Esophagus squamous epithelium (tissue), 5 donors: ENCODE data around the gene DLGAP4. TPM values are rescaled to one million over a fixed set of nuclear protein-coding genes. Genes with fewer than 3 reads are reported as not detected.

Experiments
- DNase-seq: peaks from one replicate; lab custom pipeline; 2025; lab: John Stamatoyannopoulos, UW
- H3K27ac ChIP-seq, 4 donors: fragments of 200-600 bp; sonication (generic); one replicate each; pipeline ENCODE4 v1.5.1; 2016 to 2019; ENCODE audit warnings: mild to moderate bottlenecking in 1 of 4
- H3K27me3 ChIP-seq, 4 donors: fragments of 200-600 bp; sonication (generic); 1 replicate in 3 of 4; 2 replicates in 1 of 4; pipeline versions ENCODE4 v1.5.1 to v1.6.0; 2017 to 2021; ENCODE audit warnings: antibody characterized with exemption in 1 of 4
- H3K36me3 ChIP-seq, 3 donors: fragments of 200-600 bp; sonication (generic); one replicate each; pipeline ENCODE4 v1.5.1; 2016 to 2019
- H3K4me1 ChIP-seq, 3 donors: fragments of 200-600 bp; sonication (generic); one replicate each; pipeline ENCODE4 v1.5.1; 2017 to 2019
- H3K4me3 ChIP-seq, 4 donors: fragments of 200-600 bp; sonication (generic); 1 replicate in 3 of 4; 2 replicates in 1 of 4; pipeline ENCODE4 v1.5.1; 2016 to 2019; ENCODE audit warnings: mild to moderate bottlenecking in 2 of 4, moderate library complexity in 1 of 4
- H3K9me3 ChIP-seq, 3 donors: fragments of 200-600 bp; sonication (generic); one replicate each; pipeline ENCODE4 v1.5.1; 2016 to 2019
- POLR2A ChIP-seq, 4 donors: fragments of 450-650 bp; IDR thresholded peaks; one replicate each; pipeline ENCODE4 v1.6.1; 2017; ENCODE audit warnings: antibody characterized with exemption in 4 of 4, mild to moderate bottlenecking in 4 of 4, moderate library complexity in 3 of 4
- WGBS, 2 donors: methylation state at CpG; one replicate each; pipeline ENCODE4 v1.1.5; 2018; 5-methylcytosine and 5-hydroxymethylcytosine counted together
- intact Hi-C: fragments of 100-400 bp; cut with DNase I; formaldehyde crosslinking; loops from one replicate; pipeline ENCODE4 v1.15.0; 2022
- total RNA-seq, 4 donors: library from RNA; depleted of rRNA; stranded (reverse); fragments of >200 nt; gene quantifications; one replicate each; pipeline ENCODE4 v1.1.0, GENCODE V29; 2016
- TF ChIP-seq, protein P1 (sequence below), 6 experiments: fragments of 450-650 bp in 4 of 6; fragments of 200-600 bp in 2 of 6; sonication (generic) in 2 of 6; IDR thresholded peaks; one replicate each; pipeline ENCODE4 v1.5.1; 2016 to 2019; ENCODE audit warnings: antibody characterized with exemption in 6 of 6, mild to moderate bottlenecking in 4 of 6, moderate library complexity in 4 of 6
- donor health status: DM: yes; HTN: yes; CAD: no.

Gene DLGAP4
- total RNA-seq, 4 donors from 2014 or later, result 9.4 to 40.4 (median 16.4) TPM

DNA sequence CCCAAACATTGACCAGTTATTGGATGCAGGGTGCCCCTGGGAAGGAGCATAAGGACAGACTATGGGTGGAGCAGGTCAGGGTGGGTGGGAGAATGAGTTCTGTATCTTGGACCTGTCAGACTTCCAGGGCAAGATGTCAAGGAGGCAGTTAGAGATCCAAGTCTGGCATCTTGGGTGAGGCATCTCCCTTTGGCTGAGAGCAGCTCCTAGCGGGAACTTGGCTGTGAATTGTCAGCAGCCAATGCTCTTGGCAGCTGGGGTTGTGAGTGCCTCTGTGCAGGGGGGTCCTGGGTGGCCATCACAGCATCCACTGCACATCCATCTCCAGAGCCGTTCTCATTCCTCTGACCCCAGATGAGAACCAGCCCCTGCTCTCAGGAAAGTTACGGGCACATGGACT is 118.2 kb downstream of the DLGAP4 start:
- no peak overlapping the region for H3K27ac ChIP-seq
- H3K4me1 ChIP-seq, result no peaks in the 10 kb centered on the region
- H3K9me3 ChIP-seq, result no peaks in the 10 kb centered on the region
- no peaks in the 10 kb centered on the region for H3K36me3 ChIP-seq
- H3K27me3 ChIP-seq, result peaks cover 0 to 58% (median 0%) of the 10 kb centered on the region in 4 donors
- WGBS, 2 donors, result 39 to 44% methylated on average over 2 to 3 of the region's 3 CpGs
- TF ChIP-seq, protein P1, sequence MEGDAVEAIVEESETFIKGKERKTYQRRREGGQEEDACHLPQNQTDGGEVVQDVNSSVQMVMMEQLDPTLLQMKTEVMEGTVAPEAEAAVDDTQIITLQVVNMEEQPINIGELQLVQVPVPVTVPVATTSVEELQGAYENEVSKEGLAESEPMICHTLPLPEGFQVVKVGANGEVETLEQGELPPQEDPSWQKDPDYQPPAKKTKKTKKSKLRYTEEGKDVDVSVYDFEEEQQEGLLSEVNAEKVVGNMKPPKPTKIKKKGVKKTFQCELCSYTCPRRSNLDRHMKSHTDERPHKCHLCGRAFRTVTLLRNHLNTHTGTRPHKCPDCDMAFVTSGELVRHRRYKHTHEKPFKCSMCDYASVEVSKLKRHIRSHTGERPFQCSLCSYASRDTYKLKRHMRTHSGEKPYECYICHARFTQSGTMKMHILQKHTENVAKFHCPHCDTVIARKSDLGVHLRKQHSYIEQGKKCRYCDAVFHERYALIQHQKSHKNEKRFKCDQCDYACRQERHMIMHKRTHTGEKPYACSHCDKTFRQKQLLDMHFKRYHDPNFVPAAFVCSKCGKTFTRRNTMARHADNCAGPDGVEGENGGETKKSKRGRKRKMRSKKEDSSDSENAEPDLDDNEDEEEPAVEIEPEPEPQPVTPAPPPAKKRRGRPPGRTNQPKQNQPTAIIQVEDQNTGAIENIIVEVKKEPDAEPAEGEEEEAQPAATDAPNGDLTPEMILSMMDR (IDR thresholded peaks at IDR 0.05), result no peak
- TF ChIP-seq POLR2A (IDR thresholded peaks at IDR 0.05), result no peak
- intact Hi-C loops, result no loop called here
- DNase-seq, result no peak
- H3K4me3 ChIP-seq, result no peak overlapping the region

DNA sequence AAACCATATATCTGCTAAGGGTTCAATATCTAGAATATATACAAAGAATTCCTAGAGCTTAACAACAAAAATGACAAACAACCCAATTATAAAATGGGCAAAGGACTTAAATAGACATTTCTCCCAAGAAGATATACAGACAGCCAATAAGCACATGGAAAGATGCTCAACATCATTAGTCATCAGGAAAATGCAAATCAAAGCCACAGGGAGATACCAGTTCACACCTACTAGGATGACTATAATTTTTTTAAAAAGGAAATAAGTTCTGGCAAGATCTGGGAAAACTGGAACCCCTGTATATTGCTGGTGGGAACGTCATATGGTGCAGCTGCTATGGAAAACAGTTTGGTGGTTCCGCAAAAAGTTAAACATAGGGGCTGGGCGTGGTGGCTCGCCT is 119.0 kb downstream of the DLGAP4 start:
- intact Hi-C loops, result no loop called here
- no peaks in the 10 kb centered on the region for H3K4me1 ChIP-seq
- peaks cover 0 to 50% (median 0%) of the 10 kb centered on the region in 4 donors for H3K27me3 ChIP-seq
- 39 to 52% methylated on average over 4 of the region's 4 CpGs for WGBS, 2 donors
- no peak overlapping the region for H3K27ac ChIP-seq
- H3K4me3 ChIP-seq, result no peak overlapping the region
- no peak for TF ChIP-seq POLR2A (IDR thresholded peaks at IDR 0.05)
- TF ChIP-seq, protein P1 (IDR thresholded peaks at IDR 0.05), result no peak
- no peak for DNase-seq
- H3K36me3 ChIP-seq, result no peaks in the 10 kb centered on the region
- no peaks in the 10 kb centered on the region for H3K9me3 ChIP-seq

DNA sequence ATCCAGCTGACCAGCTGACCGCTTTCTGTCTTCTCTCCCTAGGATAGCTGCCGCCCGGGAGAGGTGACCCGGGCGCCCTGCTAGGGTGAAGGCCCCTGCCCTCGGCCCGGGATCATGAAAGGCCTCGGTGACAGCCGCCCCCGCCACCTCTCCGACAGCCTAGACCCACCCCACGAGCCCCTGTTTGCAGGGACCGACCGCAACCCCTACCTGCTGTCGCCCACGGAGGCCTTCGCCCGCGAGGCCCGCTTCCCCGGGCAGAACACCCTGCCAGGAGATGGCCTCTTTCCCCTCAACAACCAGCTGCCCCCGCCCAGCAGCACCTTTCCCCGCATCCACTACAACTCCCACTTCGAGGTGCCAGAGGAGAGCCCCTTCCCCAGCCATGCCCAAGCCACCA is 125.5 kb downstream of the DLGAP4 start:
- Histone ChIP-seq H3K27me3 (peaks cover 0 to 8% (median 0%) of the 10 kb centered on the region in 4 donors), H3K9me3 (no peaks in the 10 kb centered on the region), H3K4me3 (no peak overlapping the region), H3K36me3 (no peaks in the 10 kb centered on the region), H3K4me1 (peaks cover 0 to 9% (median 4%) of the 10 kb centered on the region in 3 donors), H3K27ac (no peak overlapping the region)
- TF ChIP-seq, protein P1 (IDR thresholded peaks at IDR 0.05), result no peak
- no peak for TF ChIP-seq POLR2A (IDR thresholded peaks at IDR 0.05)
- intact Hi-C loops, result no loop called here
- DNase-seq, result no peak
- WGBS, 2 donors, result 80% methylated on average over 2 of the region's 24 CpGs; no CpG with 5 or more reads in 1 of the 2 donors

DNA sequence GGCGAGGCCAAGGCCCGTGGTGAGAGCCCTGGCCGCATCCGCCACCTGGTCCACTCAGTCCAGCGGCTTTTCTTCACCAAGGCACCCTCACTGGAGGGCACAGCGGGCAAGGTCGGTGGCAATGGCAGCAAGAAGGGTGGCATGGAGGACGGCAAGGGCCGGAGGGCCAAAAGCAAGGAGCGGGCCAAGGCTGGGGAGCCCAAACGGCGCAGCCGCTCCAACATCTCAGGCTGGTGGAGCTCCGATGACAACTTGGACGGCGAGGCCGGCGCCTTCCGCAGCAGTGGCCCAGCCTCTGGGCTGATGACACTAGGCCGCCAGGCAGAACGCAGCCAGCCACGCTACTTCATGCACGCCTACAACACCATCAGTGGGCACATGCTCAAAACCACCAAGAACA is 126.0 kb downstream of the DLGAP4 start:
- intact Hi-C loops, result no loop called here
- no peak overlapping the region for H3K4me3 ChIP-seq
- peaks cover 0 to 11% (median 4%) of the 10 kb centered on the region in 3 donors for H3K4me1 ChIP-seq
- no peaks in the 10 kb centered on the region for H3K9me3 ChIP-seq
- peaks cover 0 to 11% (median 0%) of the 10 kb centered on the region in 4 donors for H3K27me3 ChIP-seq
- H3K27ac ChIP-seq, result no peak overlapping the region
- WGBS, 2 donors, result 92 to 98% methylated on average over 4 to 16 of the region's 23 CpGs
- TF ChIP-seq, protein P1 (IDR thresholded peaks at IDR 0.05), result no peak
- no peak for TF ChIP-seq POLR2A (IDR thresholded peaks at IDR 0.05)
- no peaks in the 10 kb centered on the region for H3K36me3 ChIP-seq
- no peak for DNase-seq

DNA sequence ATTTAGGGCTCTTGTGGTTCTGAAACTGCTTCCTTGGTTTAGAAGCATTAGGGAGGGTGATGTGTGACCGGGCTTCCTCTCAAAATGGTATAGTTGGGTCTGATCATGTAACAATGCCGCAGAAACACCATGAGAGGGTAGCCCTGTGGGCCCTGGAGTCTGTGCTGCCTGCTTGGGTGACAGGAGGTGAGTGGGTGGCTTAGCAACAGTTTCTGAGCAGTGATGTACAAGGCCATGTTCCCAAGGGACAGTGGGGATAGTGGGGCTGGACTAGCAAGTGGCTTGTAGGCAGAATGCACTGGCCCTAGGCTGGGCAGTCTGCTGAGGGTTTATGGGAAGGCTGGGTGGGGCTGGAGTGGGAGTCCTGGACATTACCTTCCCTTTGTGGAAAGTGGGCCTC is 128.2 kb downstream of the DLGAP4 start:
- Histone ChIP-seq H3K36me3 (no peaks in the 10 kb centered on the region), H3K4me3 (no peak overlapping the region), H3K27me3 (peaks cover 0 to 11% (median 0%) of the 10 kb centered on the region in 4 donors), H3K4me1 (peaks cover 0 to 11% (median 4%) of the 10 kb centered on the region in 3 donors), H3K27ac (no peak overlapping the region), H3K9me3 (no peaks in the 10 kb centered on the region)
- TF ChIP-seq, protein P1 (IDR thresholded peaks at IDR 0.05), result no peak
- no peak for TF ChIP-seq POLR2A (IDR thresholded peaks at IDR 0.05)
- intact Hi-C loops, result no loop called here
- 68 to 76% methylated on average over 2 of the region's 2 CpGs for WGBS, 2 donors
- no peak for DNase-seq
